Ectodermal cell (in vitro differentiated cells): ENCODE data around the gene TNFRSF19.

Experiments
- H3K27ac ChIP-seq: 2 replicates; pipeline ENCODE4 v1.7.0; 2013; ENCODE audit warnings: mild to moderate bottlenecking, low read depth, low read length; ENCODE audit not compliant: insufficient read depth, poor library complexity, severe bottlenecking
- H3K27me3 ChIP-seq: 2 replicates; pipeline ENCODE4 v1.7.0; 2013; ENCODE audit warnings: mild to moderate bottlenecking, low read length; ENCODE audit not compliant: insufficient read depth, control insufficient read depth, poor library complexity, severe bottlenecking
- H3K36me3 ChIP-seq: one replicate; pipeline ENCODE4 v1.7.0; 2013; ENCODE audit warnings: low read length; ENCODE audit not compliant: control insufficient read depth, insufficient read depth
- H3K4me1 ChIP-seq: one replicate; pipeline ENCODE4 v1.7.0; 2013; ENCODE audit warnings: low read length; ENCODE audit not compliant: control insufficient read depth, insufficient read depth
- H3K4me3 ChIP-seq: 2 replicates; pipeline ENCODE4 v1.7.0; 2013; ENCODE audit warnings: low read depth, low read length, control low read depth; ENCODE audit not compliant: insufficient read depth
- H3K9me3 ChIP-seq: 2 replicates; pipeline ENCODE4 v1.7.0; 2013; ENCODE audit warnings: mild to moderate bottlenecking, low read length, moderate library complexity; ENCODE audit not compliant: control insufficient read depth
- WGBS, 2 experiments: methylation state at CpG; one replicate each; pipeline ENCODE4 v1.1.7; 2013; ENCODE audit warnings: missing lambda C conversion rate in 2 of 2; 5-methylcytosine and 5-hydroxymethylcytosine counted together

TNFRSF19 gene

DNA sequence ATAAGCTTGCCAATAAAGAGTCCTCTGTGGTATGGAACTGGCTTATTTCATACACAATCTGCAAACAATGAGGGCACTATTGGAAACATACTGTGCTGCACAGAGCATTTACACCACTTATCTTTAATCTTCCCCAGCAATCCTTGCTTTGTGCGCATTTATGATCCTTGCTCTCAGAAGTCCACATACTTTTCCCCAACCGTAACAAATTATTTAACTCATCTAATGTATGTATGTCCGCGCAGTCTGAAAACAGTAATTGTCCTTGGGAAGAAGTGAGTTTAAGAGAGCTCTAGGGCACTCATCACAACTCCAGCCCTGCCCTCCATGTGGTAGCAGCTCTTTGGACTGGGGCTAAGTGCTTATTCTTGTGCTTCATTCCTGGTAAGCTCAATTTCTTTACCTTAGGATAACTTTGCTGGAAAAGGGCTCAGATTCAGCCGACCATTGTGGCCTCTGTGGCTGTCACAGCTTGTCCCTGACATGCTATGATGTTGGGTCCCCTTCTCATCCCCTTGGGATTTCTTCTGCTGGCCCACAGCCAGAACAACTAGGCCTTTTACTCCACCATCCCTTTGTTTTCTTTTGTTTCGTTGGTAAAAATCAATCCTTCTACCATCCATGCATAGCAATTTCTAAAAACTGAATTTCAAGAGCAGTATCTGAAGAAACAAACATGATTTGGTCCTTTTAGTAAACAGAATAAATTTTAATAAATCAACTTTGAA, 152.7 kb downstream of the TNFRSF19 start:
- H3K27ac ChIP-seq, result no peak overlapping the region

DNA sequence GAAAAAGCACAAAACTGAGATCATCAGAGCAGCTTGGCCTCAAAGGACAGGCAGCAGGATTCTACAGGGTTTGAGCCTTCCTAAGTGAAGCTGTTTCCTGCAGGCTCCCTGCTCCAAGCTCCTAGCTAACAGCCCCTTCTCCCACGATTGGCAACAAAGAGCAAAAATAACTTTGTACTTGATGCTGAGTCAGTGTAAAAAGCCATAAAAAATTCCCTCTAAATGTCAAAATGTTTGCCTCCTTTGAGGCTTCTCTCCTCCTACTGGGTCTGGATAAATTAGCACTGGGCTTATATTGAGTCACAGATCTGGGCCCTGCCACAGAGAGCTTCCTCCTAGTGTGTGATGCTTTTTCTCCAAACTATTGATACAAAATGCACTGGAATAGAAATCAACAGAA, 153.3 kb downstream of the TNFRSF19 start:
- Histone ChIP-seq H3K36me3 (no peaks in the 10 kb centered on the region), H3K27me3 (no peaks in the 10 kb centered on the region), H3K9me3 (no peaks in the 10 kb centered on the region), H3K4me1 (peaks cover 8% of the 10 kb centered on the region), H3K4me3 (no peak overlapping the region), H3K27ac (no peak overlapping the region)
- WGBS, 2 experiments, result 78 to 90% methylated on average over 1 of the region's 1 CpG

More for the DNA sequence above, 152.7 kb downstream of the TNFRSF19 start:
- Histone ChIP-seq H3K27me3 (no peaks in the 10 kb centered on the region), H3K4me1 (peaks cover 8% of the 10 kb centered on the region), H3K9me3 (no peaks in the 10 kb centered on the region), H3K4me3 (no peak overlapping the region), H3K36me3 (no peaks in the 10 kb centered on the region)
- WGBS, 2 experiments, result 95% methylated on average over 6 of the region's 6 CpGs

- 78 to 82% methylated on average over 6 to 7 of the region's 7 CpGs for WGBS, 2 experiments
- Histone ChIP-seq H3K27ac (no peak overlapping the region), H3K36me3 (no peaks in the 10 kb centered on the region), H3K4me3 (no peak overlapping the region), H3K9me3 (no peaks in the 10 kb centered on the region), H3K4me1 (peaks cover 8% of the 10 kb centered on the region), H3K27me3 (no peaks in the 10 kb centered on the region)
These were observed 154.2 kb downstream of the TNFRSF19 start for GRCh38 chr13:23724196-23724970.
